ENCODE measurements around the gene VRK1.

VRK1 gene

DNA sequence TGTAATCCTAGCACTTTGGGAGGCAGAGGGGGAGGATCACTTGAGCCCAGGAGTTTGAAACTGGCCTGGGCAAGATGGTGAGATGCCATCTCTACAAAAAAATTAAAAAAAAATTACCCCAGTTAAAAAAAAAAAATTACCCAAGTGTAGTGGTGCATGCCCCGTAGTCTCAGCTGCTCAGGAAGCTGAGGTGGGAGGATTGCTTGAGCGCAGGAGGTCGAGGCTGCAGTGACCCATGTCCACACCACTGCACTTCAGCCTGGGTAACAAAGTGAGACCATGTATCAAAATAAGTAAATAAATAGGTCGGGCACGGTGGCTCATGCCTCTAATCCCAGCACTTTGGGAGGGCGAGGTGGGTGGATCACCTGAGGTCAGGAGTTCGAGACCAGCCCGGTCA, 128.8 kb downstream of the VRK1 start:
- no peak for DNase-seq

- DNase-seq, result no peak
Observed at GRCh38 chr14:96928779-96929380, 131.7 kb downstream of the VRK1 start.

- DNase-seq, result no peak
Observed at GRCh38 chr14:96929950-96930349, 132.8 kb downstream of the VRK1 start.

GRCh38 chr14:96930526-96930925, 133.3 kb downstream of the VRK1 start:
- no peak for DNase-seq

Measured in hematopoietic multipotent progenitor cell treated with erythropoietin and hydrocortisone succinate and interleukin-3 and kit ligand, for 6 days (in vitro differentiated cells).